GM23338 (cell line): ENCODE data around the gene EFS.

Source experiments
- CTCF ChIP-seq, 2 experiments: fragments of 200-600 bp in 1 of 2; sonication (generic) in 1 of 2; conservative IDR thresholded peaks; 2 replicates each; pipeline versions ENCODE4 v1.5.1 to v1.6.1; 2016 to 2017; ENCODE audit warnings: antibody characterized with exemption in 2 of 2, low read depth in 2 of 2, mild to moderate bottlenecking in 2 of 2, moderate library complexity in 1 of 2
- EZH2 ChIP-seq: fragments of 200-600 bp; sonication (generic); IDR thresholded peaks from one replicate; pipeline ENCODE4 v1.8.0; 2017; ENCODE audit warnings: antibody characterized with exemption, mild to moderate bottlenecking, low read depth; ENCODE audit not compliant: unreplicated experiment
- EZH2phosphoT487 ChIP-seq: fragments of 200-600 bp; sonication (generic); IDR thresholded peaks from one replicate; pipeline ENCODE4 v1.8.1; 2018; ENCODE audit warnings: antibody characterized with exemption; ENCODE audit not compliant: unreplicated experiment
- NANOG ChIP-seq: IDR thresholded peaks from 2 replicates; pipeline ENCODE4 v1.6.1; 2016; ENCODE audit warnings: antibody characterized with exemption, borderline replicate concordance
- POLR2AphosphoS5 ChIP-seq: IDR thresholded peaks from 2 replicates; pipeline ENCODE4 v1.6.1; 2016; ENCODE audit warnings: antibody characterized with exemption, low read depth
- REST ChIP-seq: IDR thresholded peaks from one replicate; pipeline ENCODE4 v1.6.1; 2018; ENCODE audit warnings: antibody characterized with exemption; ENCODE audit not compliant: unreplicated experiment
- ZNF331 ChIP-seq: fragments of 250-450 bp; sonication (Bioruptor Pico); IDR thresholded peaks from 2 replicates; pipeline ENCODE4 v1.5.0; 2020; ENCODE audit warnings: low read depth, mild to moderate bottlenecking, moderate library complexity

GRCh38 chr14:23358553-23359166 lies 6.3 kb downstream of the EFS start:
- TF ChIP-seq CTCF (conservative IDR thresholded peaks at IDR 0.05; ENCODE audit: low read depth in 2 of 2) (no peak), POLR2AphosphoS5 (no peak), REST (no peak), EZH2 (no peak), ZNF331 (no peak), NANOG (no peak), EZH2phosphoT487 (no peak)
